ENCODE measurements around the gene NDUFC2. TPM values are rescaled to one million over a fixed set of nuclear protein-coding genes. Genes with fewer than 3 reads are reported as not detected.
"Not testable (repeated sequence)": the region's sequence is repeated elsewhere in the genome, so short reads cannot be mapped to it uniquely, and the experiment has no call there.

NDUFC2 gene
- total RNA-seq, 2 experiments from 2014 or later: 182 to 220 TPM

- ChIA-PET CTCF (interaction anchor here (1.3 to 1.4 kb wide), 2 partner anchors 10 to 55 kb away, joined by 3 to 6 read pairs; no protein-coding TSS in a partner anchor), POLR2A (no interaction called here)
- peak; percentile 19 for DNase-seq
- H3K9me3 Mint-ChIP-seq: no peaks in the 10 kb centered on the region
- peaks cover 16% of the 10 kb centered on the region for H3K4me1 Mint-ChIP-seq
- H3K36me3 Mint-ChIP-seq (ENCODE audit: low read depth): peaks cover 39% of the 10 kb centered on the region
- H3K27ac Mint-ChIP-seq: peak overlapping the region; percentile 27
- no peaks in the 10 kb centered on the region for H3K27me3 Mint-ChIP-seq
- no peak overlapping the region for H3K4me3 Mint-ChIP-seq
These were observed 14.6 kb upstream of the NDUFC2 start for GRCh38 chr11:78094250-78094649.

- H3K27ac Mint-ChIP-seq; H3K4me3 Mint-ChIP-seq; H3K36me3 Mint-ChIP-seq (ENCODE audit: low read depth); POLR2A ChIA-PET; H3K4me1 Mint-ChIP-seq; H3K9me3 Mint-ChIP-seq; DNase-seq; H3K27me3 Mint-ChIP-seq: not testable (repeated sequence)
- CTCF ChIA-PET: interaction anchor here (1.1 to 2.5 kb wide), 2 partner anchors 9 kb away, joined by 4 to 7 read pairs; no protein-coding TSS in a partner anchor
These were observed 6.9 kb upstream of the NDUFC2 start for GRCh38 chr11:78086521-78087074.

GRCh38 chr11:78085972-78086371, 6.3 kb upstream of the NDUFC2 start:
- Mint-ChIP-seq H3K9me3 (no peaks in the 10 kb centered on the region), H3K4me3 (no peak overlapping the region), H3K36me3 (ENCODE audit: low read depth) (no peaks in the 10 kb centered on the region), H3K4me1 (peaks cover 14% of the 10 kb centered on the region), H3K27ac (no peak overlapping the region), H3K27me3 (no peaks in the 10 kb centered on the region)
- no peak for DNase-seq
- POLR2A ChIA-PET: no interaction called here
- CTCF ChIA-PET: interaction anchor here (1.1 kb wide), 1 partner anchor 10 kb away, joined by 4 read pairs; no protein-coding TSS in a partner anchor

- H3K27me3 Mint-ChIP-seq; H3K4me3 Mint-ChIP-seq; H3K27ac Mint-ChIP-seq; DNase-seq; H3K9me3 Mint-ChIP-seq; CTCF ChIA-PET; POLR2A ChIA-PET; H3K36me3 Mint-ChIP-seq (ENCODE audit: low read depth): not testable (repeated sequence)
- peaks cover 26% of the 10 kb centered on the region for H3K4me1 Mint-ChIP-seq
These were observed 4.8 kb upstream of the NDUFC2 start for GRCh38 chr11:78084506-78084905.

GRCh38 chr11:78083021-78083420, 3.4 kb upstream of the NDUFC2 start:
- Mint-ChIP-seq H3K27me3 (no peaks in the 10 kb centered on the region), H3K36me3 (ENCODE audit: low read depth) (peaks cover 4% of the 10 kb centered on the region), H3K4me1 (peaks cover 31% of the 10 kb centered on the region), H3K27ac (no peak overlapping the region), H3K9me3 (no peaks in the 10 kb centered on the region), H3K4me3 (no peak overlapping the region)
- DNase-seq: no peak
- CTCF ChIA-PET: interaction anchor here (0.9 kb wide), 1 partner anchor 10 kb away, joined by 3 read pairs; no protein-coding TSS in a partner anchor
- POLR2A ChIA-PET: no interaction called here

- H3K9me3 Mint-ChIP-seq: no peaks in the 10 kb centered on the region
- H3K27me3 Mint-ChIP-seq: no peaks in the 10 kb centered on the region
- no peak overlapping the region for H3K27ac Mint-ChIP-seq
- DNase-seq: no peak
- peaks cover 10% of the 10 kb centered on the region for H3K36me3 Mint-ChIP-seq (ENCODE audit: low read depth)
- CTCF ChIA-PET: no interaction called here
- H3K4me1 Mint-ChIP-seq: peaks cover 38% of the 10 kb centered on the region
- H3K4me3 Mint-ChIP-seq: no peak overlapping the region
- POLR2A ChIA-PET: no interaction called here
These were observed 2.5 kb upstream of the NDUFC2 start for GRCh38 chr11:78082146-78082545.

- Mint-ChIP-seq H3K27ac (no peak overlapping the region), H3K4me3 (peak overlapping the region; percentile 23), H3K27me3 (no peaks in the 10 kb centered on the region), H3K36me3 (ENCODE audit: low read depth) (peaks cover 14% of the 10 kb centered on the region), H3K4me1 (peaks cover 42% of the 10 kb centered on the region), H3K9me3 (no peaks in the 10 kb centered on the region)
- CTCF ChIA-PET: no interaction called here
- POLR2A ChIA-PET: no interaction called here
- DNase-seq: no peak
These were observed 1.9 kb upstream of the NDUFC2 start for GRCh38 chr11:78081583-78081982.

GRCh38 chr11:78080818-78081495, 1.3 kb upstream of the NDUFC2 start:
- Mint-ChIP-seq H3K27ac (peak overlapping the region; percentile 92), H3K4me3 (peak overlapping the region; percentile 23), H3K36me3 (ENCODE audit: low read depth) (peaks cover 18% of the 10 kb centered on the region), H3K4me1 (peaks cover 47% of the 10 kb centered on the region), H3K27me3 (no peaks in the 10 kb centered on the region), H3K9me3 (no peaks in the 10 kb centered on the region)
- CTCF ChIA-PET: interaction anchor here (0.6 to 1.2 kb wide), 2 partner anchors 9 to 762 kb away, joined by 4 to 6 read pairs; no protein-coding TSS in a partner anchor
- POLR2A ChIA-PET: no interaction called here
- DNase-seq: no peak

- H3K27ac Mint-ChIP-seq: peak overlapping the region; percentile 92
- H3K9me3 Mint-ChIP-seq: no peaks in the 10 kb centered on the region
- peaks cover 50% of the 10 kb centered on the region for H3K4me1 Mint-ChIP-seq
- H3K27me3 Mint-ChIP-seq: no peaks in the 10 kb centered on the region
- POLR2A ChIA-PET: no interaction called here
- peak overlapping the region; percentile 90 for H3K4me3 Mint-ChIP-seq
- CTCF ChIA-PET: interaction anchor here (0.6 to 1.4 kb wide), 5 partner anchors 8 to 762 kb away, joined by 3 to 6 read pairs (median 4); no protein-coding TSS in a partner anchor
- H3K36me3 Mint-ChIP-seq (ENCODE audit: low read depth): peaks cover 21% of the 10 kb centered on the region
- no peak for DNase-seq
These were observed 589 bp upstream of the NDUFC2 start for GRCh38 chr11:78080084-78080817.

GRCh38 chr11:78078218-78079167, 1.2 kb downstream of the NDUFC2 start:
- no peak for DNase-seq
- Mint-ChIP-seq H3K27ac (peak overlapping the region; percentile 92), H3K27me3 (no peaks in the 10 kb centered on the region), H3K4me1 (peaks cover 57% of the 10 kb centered on the region), H3K9me3 (no peaks in the 10 kb centered on the region), H3K36me3 (ENCODE audit: low read depth) (peaks cover 27% of the 10 kb centered on the region), H3K4me3 (peak overlapping the region; percentile 90)
- ChIA-PET CTCF (interaction anchor here (0.6 to 2.7 kb wide), 10 partner anchors 8 to 821 kb away, joined by 3 to 10 read pairs (median 4); partner anchors contain the start of gene ALG8), POLR2A (interaction anchor here (0.6 kb wide), 1 partner anchor 244 kb away, joined by 3 read pairs; no protein-coding TSS in a partner anchor)

- Mint-ChIP-seq H3K4me3 (peak overlapping the region; percentile 90), H3K36me3 (ENCODE audit: low read depth) (peaks cover 31% of the 10 kb centered on the region), H3K4me1 (peaks cover 59% of the 10 kb centered on the region)
- not testable (repeated sequence) for H3K27me3 Mint-ChIP-seq, H3K27ac Mint-ChIP-seq, H3K9me3 Mint-ChIP-seq, DNase-seq
- ChIA-PET CTCF (interaction anchor here (1.0 to 2.7 kb wide), 4 partner anchors 9 to 62 kb away, joined by 3 to 10 read pairs (median 6); partner anchors contain the start of gene ALG8), POLR2A (interaction anchor here (0.5 to 0.6 kb wide), 3 partner anchors 61 to 245 kb away, joined by 3 to 5 read pairs (median 5); no protein-coding TSS in a partner anchor)
These were observed 2.1 kb downstream of the NDUFC2 start for GRCh38 chr11:78077592-78077991.

All from activated CD4-positive, alpha-beta T cell treated with anti-CD3 and anti-CD28 coated beads, Interleukin-2, amount 10 ng/mL, durations not matched to agents 7 days and 5 days (primary cell).